Measurements from ENCODE around the gene GPATCH2L.

Gene GPATCH2L

GRCh38 chr14:76203086-76204001 lies 51.6 kb downstream of the GPATCH2L start:
- DNase-seq: no peak

- no peak for DNase-seq
These were observed 52.9 kb downstream of the GPATCH2L start for GRCh38 chr14:76204461-76205230.

- DNase-seq: no peak
These were observed 54.0 kb downstream of the GPATCH2L start for GRCh38 chr14:76205708-76206107.

- DNase-seq: no peak
These were observed 56.6 kb downstream of the GPATCH2L start for GRCh38 chr14:76208340-76208739.

- no peak for DNase-seq
These were observed 60.5 kb downstream of the GPATCH2L start for GRCh38 chr14:76212242-76212641.

GRCh38 chr14:76217179-76217578 lies 65.5 kb downstream of the GPATCH2L start:
- DNase-seq: no peak

- no peak for DNase-seq
These were observed 66.9 kb downstream of the GPATCH2L start for GRCh38 chr14:76218662-76219061.

GRCh38 chr14:76219873-76220272 lies 68.2 kb downstream of the GPATCH2L start:
- no peak for DNase-seq

- DNase-seq: no peak
These were observed 75.8 kb downstream of the GPATCH2L start for GRCh38 chr14:76227450-76228050.

GRCh38 chr14:76228138-76228537 lies 76.4 kb downstream of the GPATCH2L start:
- DNase-seq: no peak

- no peak for DNase-seq
These were observed 81.1 kb downstream of the GPATCH2L start for GRCh38 chr14:76232800-76233199.

- no peak for DNase-seq
These were observed 83.9 kb downstream of the GPATCH2L start for GRCh38 chr14:76235628-76236027.

- no peak for DNase-seq
These were observed 84.7 kb downstream of the GPATCH2L start for GRCh38 chr14:76236172-76237130.

- no peak for DNase-seq
These were observed 85.7 kb downstream of the GPATCH2L start for GRCh38 chr14:76237349-76237990.

GRCh38 chr14:76245097-76245496 lies 93.4 kb downstream of the GPATCH2L start:
- DNase-seq: no peak

- DNase-seq: no peak
These were observed 98.6 kb downstream of the GPATCH2L start for GRCh38 chr14:76250302-76250701.

GRCh38 chr14:76252471-76252870 lies 100.7 kb downstream of the GPATCH2L start:
- no peak for DNase-seq

GRCh38 chr14:76253111-76253510 lies 101.4 kb downstream of the GPATCH2L start:
- no peak for DNase-seq

GRCh38 chr14:76256545-76256944 lies 104.8 kb downstream of the GPATCH2L start:
- no peak for DNase-seq

- no peak for DNase-seq
These were observed 105.5 kb downstream of the GPATCH2L start for GRCh38 chr14:76257111-76257803.

GRCh38 chr14:76257842-76258397 lies 106.2 kb downstream of the GPATCH2L start:
- DNase-seq: no peak
